Left lung (tissue), 10 donors: ENCODE measurements around the gene PLAC8L1. TPM values are rescaled to one million over a fixed set of nuclear protein-coding genes. Genes with fewer than 3 reads are reported as not detected.

ENCODE experiments used
- ATAC-seq: fragments of 200-7000 bp; cut with Tn5 transposase; one replicate; pipeline ENCODE4 v1.9.1; 2020; ENCODE audit warnings: moderate library complexity
- DNase-seq, 4 donors: peaks; one replicate each; pipeline ENCODE4 v3.0.0-alpha.2; 2013 to 2020
- H3K27ac ChIP-seq, 2 donors: fragments of 200-600 bp; sonication (generic) in 1 of 2; one replicate each; pipeline versions ENCODE4 v1.5.0 to v1.8.0; 2020 to 2021
- H3K27me3 ChIP-seq, 2 donors: fragments of 200-600 bp; sonication (generic) in 1 of 2; one replicate each; pipeline versions ENCODE4 v1.5.0 to v1.8.0; 2020 to 2021
- H3K36me3 ChIP-seq, 2 donors: fragments of 200-600 bp; sonication (generic) in 1 of 2; one replicate each; pipeline versions ENCODE4 v1.5.0 to v1.8.0; 2020 to 2021
- H3K4me1 ChIP-seq, 2 donors: fragments of 200-600 bp; one replicate each; pipeline ENCODE4 v1.8.0; 2021
- H3K4me3 ChIP-seq, 2 donors: fragments of 200-600 bp; sonication (generic) in 1 of 2; one replicate each; pipeline versions ENCODE4 v1.5.0 to v1.8.0; 2020 to 2021; ENCODE audit warnings: mild to moderate bottlenecking in 1 of 2
- H3K9me3 ChIP-seq, 2 donors: fragments of 200-600 bp; sonication (generic) in 1 of 2; one replicate each; pipeline versions ENCODE4 v1.5.0 to v1.8.0; 2020 to 2021
- intact Hi-C, 2 donors: fragments of 100-400 bp; cut with DNase I; formaldehyde crosslinking; loops; one replicate each; pipeline versions ENCODE4 v1.11.2 to v1.14.2; 2022
- polyA plus RNA-seq, 6 donors: library from polyadenylated mRNA; unstranded; fragments of 120-200 nt; gene quantifications; one replicate each; pipeline ENCODE4 v1.2.1, GENCODE V29; 2013; ENCODE audit not compliant: insufficient read length in 6 of 6
- total RNA-seq, 2 donors: library from RNA; stranded (reverse); fragmentation: NEBNext Ultra II Directional; extraction: Animal tissue kit (Norgen Biotek cat#: 25700); gene quantifications; one replicate each; pipeline ENCODE4 v1.2.1, GENCODE V29; 2021
- TF ChIP-seq, protein P1 (sequence below), 2 donors: fragments of 200-600 bp; sonication (generic) in 1 of 2; IDR thresholded peaks; one replicate each; pipeline versions ENCODE4 v1.5.0 to v1.8.0; 2021; ENCODE audit warnings: antibody characterized with exemption in 2 of 2
- donor health status: DM: no; HTN: yes; CAD: no.
- donor health status: DM: no; HTN: no; CAD: no.

The PLAC8L1 gene
- total and polyA plus RNA-seq, 8 donors: 0.47 to 1.8 (median 0.91) TPM; not detected in 1

DNA sequence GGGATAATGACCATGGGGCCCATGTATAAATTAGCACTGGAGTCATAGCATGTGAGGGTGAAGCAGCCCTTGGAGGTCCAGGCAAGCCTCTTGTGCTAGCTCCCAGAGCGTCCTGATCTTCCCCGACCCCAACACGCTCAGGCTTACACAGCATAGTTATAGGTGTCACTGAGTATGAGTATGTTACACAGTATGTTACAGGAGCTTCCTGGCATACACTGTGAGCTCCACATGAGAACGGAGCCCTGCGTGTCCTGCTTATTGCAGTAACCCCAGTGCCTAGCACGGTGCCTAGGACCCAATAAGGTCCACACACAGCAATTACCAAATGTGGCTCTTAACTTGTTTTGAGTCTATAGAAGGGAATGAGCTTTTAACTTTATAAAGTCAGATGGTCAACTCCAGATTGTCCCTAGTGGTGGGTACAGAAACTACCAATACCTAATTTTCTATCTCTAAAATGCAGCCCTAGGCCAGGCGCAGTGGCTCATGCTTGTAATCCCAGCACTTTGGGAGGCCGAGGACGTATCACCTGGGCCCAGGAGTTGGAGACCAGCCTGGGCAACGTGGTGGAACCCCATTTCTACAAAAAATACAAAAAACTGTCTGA is 64.1 kb downstream of the PLAC8L1 start:
- no peaks in the 10 kb centered on the region for H3K9me3 ChIP-seq
- ATAC-seq (peak; percentile 38), DNase-seq (no peak)
- no peaks in the 10 kb centered on the region for H3K27me3 ChIP-seq
- H3K27ac ChIP-seq: no peak overlapping the region
- no peaks in the 10 kb centered on the region for H3K36me3 ChIP-seq
- H3K4me1 ChIP-seq: peaks cover 0 to 6% of the 10 kb centered on the region in 2 donors
- H3K4me3 ChIP-seq: no peak overlapping the region
- TF ChIP-seq, protein P1, sequence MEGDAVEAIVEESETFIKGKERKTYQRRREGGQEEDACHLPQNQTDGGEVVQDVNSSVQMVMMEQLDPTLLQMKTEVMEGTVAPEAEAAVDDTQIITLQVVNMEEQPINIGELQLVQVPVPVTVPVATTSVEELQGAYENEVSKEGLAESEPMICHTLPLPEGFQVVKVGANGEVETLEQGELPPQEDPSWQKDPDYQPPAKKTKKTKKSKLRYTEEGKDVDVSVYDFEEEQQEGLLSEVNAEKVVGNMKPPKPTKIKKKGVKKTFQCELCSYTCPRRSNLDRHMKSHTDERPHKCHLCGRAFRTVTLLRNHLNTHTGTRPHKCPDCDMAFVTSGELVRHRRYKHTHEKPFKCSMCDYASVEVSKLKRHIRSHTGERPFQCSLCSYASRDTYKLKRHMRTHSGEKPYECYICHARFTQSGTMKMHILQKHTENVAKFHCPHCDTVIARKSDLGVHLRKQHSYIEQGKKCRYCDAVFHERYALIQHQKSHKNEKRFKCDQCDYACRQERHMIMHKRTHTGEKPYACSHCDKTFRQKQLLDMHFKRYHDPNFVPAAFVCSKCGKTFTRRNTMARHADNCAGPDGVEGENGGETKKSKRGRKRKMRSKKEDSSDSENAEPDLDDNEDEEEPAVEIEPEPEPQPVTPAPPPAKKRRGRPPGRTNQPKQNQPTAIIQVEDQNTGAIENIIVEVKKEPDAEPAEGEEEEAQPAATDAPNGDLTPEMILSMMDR (IDR thresholded peaks at IDR 0.05): peak in 1 of 2 donors; percentile 36
- intact Hi-C loops: no loop called here

DNA sequence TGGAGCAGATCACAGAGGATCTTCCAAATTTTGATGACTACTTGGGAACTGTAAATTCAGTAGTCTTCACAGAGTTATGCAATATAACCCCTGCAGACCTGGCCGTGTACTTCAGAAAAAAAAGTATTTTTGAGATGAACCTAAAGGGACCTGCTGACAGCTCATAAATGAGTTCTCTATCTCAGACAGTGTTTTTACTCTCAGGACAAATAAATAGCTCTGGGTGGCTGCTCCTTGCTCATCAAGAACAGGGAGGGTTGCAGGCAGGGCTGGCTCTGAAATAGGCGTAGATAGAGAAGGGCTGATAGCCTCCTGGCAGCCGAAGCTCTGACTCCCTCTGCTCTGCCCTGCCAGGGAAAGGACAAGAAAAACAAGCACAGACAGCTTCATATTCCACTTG is 64.8 kb downstream of the PLAC8L1 start:
- intact Hi-C loops: no loop called here
- DNase-seq: no peak
- H3K36me3 ChIP-seq: no peaks in the 10 kb centered on the region
- no peaks in the 10 kb centered on the region for H3K9me3 ChIP-seq
- no peak overlapping the region for H3K27ac ChIP-seq
- H3K4me1 ChIP-seq: peaks cover 0 to 6% of the 10 kb centered on the region in 2 donors
- no peak overlapping the region for H3K4me3 ChIP-seq
- no peaks in the 10 kb centered on the region for H3K27me3 ChIP-seq
- TF ChIP-seq, protein P1 (IDR thresholded peaks at IDR 0.05): no peak
- peak; percentile 33 for ATAC-seq

DNA sequence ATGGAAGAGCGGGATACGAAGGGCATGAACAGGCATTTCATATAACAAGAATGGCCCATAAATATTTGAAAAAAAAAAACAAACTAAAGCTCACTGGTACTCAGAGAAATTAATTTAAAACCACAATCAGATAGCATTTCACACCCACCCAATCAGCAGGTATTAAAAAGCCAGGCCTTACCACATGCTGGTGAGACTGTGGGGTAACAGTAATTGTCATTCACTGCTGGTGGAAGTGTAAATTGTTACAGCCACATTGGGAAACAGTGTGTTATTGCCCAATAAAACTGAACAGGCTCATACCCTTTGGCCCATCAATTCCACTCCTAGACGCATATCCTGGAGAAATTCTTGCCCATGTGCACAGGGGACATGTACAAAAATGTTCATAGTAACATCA is 66.0 kb downstream of the PLAC8L1 start:
- no peaks in the 10 kb centered on the region for H3K27me3 ChIP-seq
- H3K9me3 ChIP-seq: no peaks in the 10 kb centered on the region
- no peak overlapping the region for H3K4me3 ChIP-seq
- H3K4me1 ChIP-seq: peaks cover 0 to 6% of the 10 kb centered on the region in 2 donors
- TF ChIP-seq, protein P1 (IDR thresholded peaks at IDR 0.05): no peak
- H3K36me3 ChIP-seq: no peaks in the 10 kb centered on the region
- ATAC-seq: no peak
- H3K27ac ChIP-seq: peak overlapping the region in 1 of 2 donors; percentile 45
- no peak for DNase-seq
- intact Hi-C loops: no loop called here

DNA sequence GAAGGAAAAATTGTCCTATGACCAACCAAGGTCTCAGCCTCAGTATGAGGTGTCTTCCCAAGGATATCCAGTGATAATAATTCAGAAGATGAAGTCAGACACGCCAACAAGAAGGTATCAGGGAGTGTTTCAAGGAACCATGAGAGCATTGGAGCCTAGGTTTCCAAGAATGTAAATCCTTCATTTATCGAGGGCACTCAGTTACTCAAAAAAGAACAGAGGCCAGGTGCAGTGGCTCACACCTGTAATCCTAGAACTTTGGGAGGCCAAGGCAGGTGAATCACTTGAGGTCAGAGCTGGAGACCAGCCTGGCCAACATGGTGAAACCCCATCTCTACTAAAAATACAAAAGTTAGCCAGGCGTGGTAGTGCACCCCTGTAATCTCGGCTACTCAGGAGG is 70.8 kb downstream of the PLAC8L1 start:
- intact Hi-C loops: no loop called here
- Histone ChIP-seq H3K9me3 (no peaks in the 10 kb centered on the region), H3K27ac (no peak overlapping the region), H3K4me3 (no peak overlapping the region), H3K27me3 (no peaks in the 10 kb centered on the region), H3K36me3 (no peaks in the 10 kb centered on the region), H3K4me1 (no peaks in the 10 kb centered on the region)
- DNase-seq (no peak), ATAC-seq (no peak)
- TF ChIP-seq, protein P1 (IDR thresholded peaks at IDR 0.05): no peak

Other genes starting within 250 kb of the PLAC8L1 start
- gene GRXCR2, start 232.6 kb downstream of the PLAC8L1 start, total RNA-seq: not detected
- gene GRXCR2, start 232.6 kb downstream of the PLAC8L1 start, polyA plus RNA-seq: not detected
- gene SH3RF2, start 169.0 kb downstream of the PLAC8L1 start, total RNA-seq: 10 to 100 TPM; 11.7 to 20.3 TPM
- under 1 TPM; 0.24 to 0.53 (median 0.42) TPM for gene SH3RF2, start 169.0 kb downstream of the PLAC8L1 start, polyA plus RNA-seq
- 100 to 1,000 TPM in 1 of 2 donors, 10 to 100 TPM in 1; 67.4 to 114 TPM for gene LARS1, start 77.1 kb upstream of the PLAC8L1 start, total RNA-seq
- 100 to 1,000 TPM; 119 to 164 (median 145) TPM for gene LARS1, start 77.1 kb upstream of the PLAC8L1 start, polyA plus RNA-seq
- 10 to 100 TPM; 12.3 to 15.4 TPM for gene RBM27, start 98.0 kb upstream of the PLAC8L1 start, total RNA-seq
- gene RBM27, start 98.0 kb upstream of the PLAC8L1 start, polyA plus RNA-seq: 10 to 100 TPM; 24.4 to 30.0 (median 28.9) TPM
- gene POU4F3, start 233.3 kb upstream of the PLAC8L1 start, total RNA-seq: not detected
- under 1 TPM in 2 of 6 donors, not detected in 4; 0.06 TPM for gene POU4F3, start 233.3 kb upstream of the PLAC8L1 start, polyA plus RNA-seq